Stimulated activated CD4-positive, alpha-beta T cell treated with anti-CD3 and anti-CD28 coated beads, Interleukin-12 subunit alpha, Interleukin-12 subunit beta, amount 100 ng/mL, for 24 hours (primary cell): Measurements from ENCODE around the gene RNF213.
"Not testable (repeated sequence)": the region's sequence is repeated elsewhere in the genome, so short reads cannot be mapped to it uniquely, and the experiment has no call there.

Source experiments
- DNase-seq, 2 experiments: peaks; one replicate each; pipeline ENCODE4 v3.0.0-alpha.2; 2020; ENCODE audit warnings: low read depth in 2 of 2

RNF213 gene

GRCh38 chr17:80393241-80393890 is 132.7 kb downstream of the RNF213 start:
- DNase-seq: no peak

GRCh38 chr17:80393961-80394360 is 133.3 kb downstream of the RNF213 start:
- DNase-seq: no peak

GRCh38 chr17:80394629-80395216 is 134.1 kb downstream of the RNF213 start:
- no peak for DNase-seq

GRCh38 chr17:80395402-80396151 is 134.9 kb downstream of the RNF213 start:
- DNase-seq: no peak

- DNase-seq: no peak
These were observed 135.7 kb downstream of the RNF213 start for GRCh38 chr17:80396157-80397033.

- no peak for DNase-seq
These were observed 136.4 kb downstream of the RNF213 start for GRCh38 chr17:80397034-80397387.

GRCh38 chr17:80397686-80398085 is 137.0 kb downstream of the RNF213 start:
- DNase-seq: no peak

GRCh38 chr17:80401086-80401485 is 140.4 kb downstream of the RNF213 start:
- not testable (repeated sequence) for DNase-seq

- not testable (repeated sequence) for DNase-seq
These were observed 141.4 kb downstream of the RNF213 start for GRCh38 chr17:80402102-80402501.

- DNase-seq: no peak
These were observed 142.3 kb downstream of the RNF213 start for GRCh38 chr17:80402959-80403358.

GRCh38 chr17:80406146-80406545 is 145.5 kb downstream of the RNF213 start:
- DNase-seq: no peak

GRCh38 chr17:80407917-80408316 is 147.3 kb downstream of the RNF213 start:
- not testable (repeated sequence) for DNase-seq

- no peak for DNase-seq
These were observed 148.2 kb downstream of the RNF213 start for GRCh38 chr17:80408872-80409271.

GRCh38 chr17:80409626-80410025 is 149.0 kb downstream of the RNF213 start:
- no peak for DNase-seq

- not testable (repeated sequence) for DNase-seq
These were observed 149.9 kb downstream of the RNF213 start for GRCh38 chr17:80410441-80411087.

GRCh38 chr17:80413771-80414507 is 153.3 kb downstream of the RNF213 start:
- no peak for DNase-seq

- no peak for DNase-seq
These were observed 153.8 kb downstream of the RNF213 start for GRCh38 chr17:80414508-80414802.

- peak; percentile 81 to 89 for DNase-seq
These were observed 154.4 kb downstream of the RNF213 start, which contains the start of gene ENDOV for GRCh38 chr17:80414803-80415625. ENDOV (plus strand) TSS chr17:80415167; CDS start chr17:80415195, 28 bp downstream.

GRCh38 chr17:80415626-80416137 is 155.0 kb downstream of the RNF213 start:
- no peak for DNase-seq
